ENCODE data around the gene IRF2BP1. TPM values are rescaled to one million over a fixed set of nuclear protein-coding genes. Genes with fewer than 3 reads are reported as not detected.

IRF2BP1 gene
- total and polyA plus RNA-seq, 2 of the 13 experiments (the other 11 are each of a cell fraction or from before 2014, with no cell fraction given) = 4.3 to 14.3 TPM

DNA sequence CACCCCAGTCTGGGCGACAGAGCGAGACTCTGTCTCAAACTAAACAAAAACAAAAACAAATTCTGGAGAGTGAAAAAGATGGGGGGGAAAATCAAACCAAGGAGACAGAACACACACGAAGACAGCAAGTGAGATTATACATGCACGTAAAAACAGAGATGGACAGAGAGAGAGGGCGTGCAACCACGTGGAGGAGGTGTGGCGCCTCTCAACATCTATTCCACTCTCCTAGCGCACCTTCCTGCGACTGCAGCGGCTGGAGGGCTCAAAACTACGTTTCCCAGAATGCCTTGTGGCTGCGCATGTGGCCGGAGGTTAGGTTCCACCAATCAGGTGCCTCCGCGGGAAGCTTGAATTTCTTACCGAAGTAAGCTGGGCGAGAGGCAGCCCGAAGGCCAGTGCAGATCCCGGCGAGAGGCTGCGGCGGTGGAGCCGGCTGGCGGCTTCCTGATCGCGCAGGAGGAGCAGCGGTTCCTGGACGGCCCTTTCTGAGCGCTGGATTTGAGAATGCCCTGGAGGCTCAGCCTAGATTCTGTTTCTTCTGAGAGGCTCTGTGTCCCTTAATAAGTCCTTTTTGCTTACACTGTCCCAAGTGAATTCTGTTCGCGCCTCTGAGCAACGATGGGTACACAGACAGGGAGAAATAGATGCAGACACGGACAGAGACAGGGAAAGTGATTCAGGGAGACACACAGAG lies 41.8 kb upstream of the IRF2BP1 start (continued):
- TF ChIP-seq ZBTB1 (CRISPR knock-in tag; IDR thresholded peaks at IDR 0.05; ENCODE audit: borderline replicate concordance) = no peak
- no peak for TF ChIP-seq ATM (IDR thresholded peaks at IDR 0.05; ENCODE audit: borderline replicate concordance)
- TF ChIP-seq ZNF598 (CRISPR knock-in tag; IDR thresholded peaks at IDR 0.05; ENCODE audit: borderline replicate concordance) = no peak
- TF ChIP-seq PCBP2 (optimal IDR thresholded peaks at IDR 0.05; ENCODE audit: low read depth, low read length, poor library complexity, severe bottlenecking) = no peak
- no peak; the same call in 1 of the 2 replicates for TF ChIP-seq BRF2 (CRISPR knock-in tag; IDR thresholded peaks at IDR 0.05)
- TF ChIP-seq CEBPZ (IDR thresholded peaks at IDR 0.05; ENCODE audit: low read length) = no peak
- no peak for TF ChIP-seq SAFB2 (CRISPR knock-in tag; IDR thresholded peaks at IDR 0.05; ENCODE audit: borderline replicate concordance, low read depth)
- TF ChIP-seq SSRP1 (CRISPR knock-in tag; IDR thresholded peaks at IDR 0.05) = no peak
- TF ChIP-seq, protein P1, sequence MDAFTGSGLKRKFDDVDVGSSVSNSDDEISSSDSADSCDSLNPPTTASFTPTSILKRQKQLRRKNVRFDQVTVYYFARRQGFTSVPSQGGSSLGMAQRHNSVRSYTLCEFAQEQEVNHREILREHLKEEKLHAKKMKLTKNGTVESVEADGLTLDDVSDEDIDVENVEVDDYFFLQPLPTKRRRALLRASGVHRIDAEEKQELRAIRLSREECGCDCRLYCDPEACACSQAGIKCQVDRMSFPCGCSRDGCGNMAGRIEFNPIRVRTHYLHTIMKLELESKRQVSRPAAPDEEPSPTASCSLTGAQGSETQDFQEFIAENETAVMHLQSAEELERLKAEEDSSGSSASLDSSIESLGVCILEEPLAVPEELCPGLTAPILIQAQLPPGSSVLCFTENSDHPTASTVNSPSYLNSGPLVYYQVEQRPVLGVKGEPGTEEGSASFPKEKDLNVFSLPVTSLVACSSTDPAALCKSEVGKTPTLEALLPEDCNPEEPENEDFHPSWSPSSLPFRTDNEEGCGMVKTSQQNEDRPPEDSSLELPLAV (CRISPR knock-in tag; conservative IDR thresholded peaks at IDR 0.05; ENCODE audit: low read depth) = no peak
- peak; percentile 82; the same call in 1 of the 2 replicates for TF ChIP-seq MYC (CRISPR knock-in tag; IDR thresholded peaks at IDR 0.05; ENCODE audit: borderline replicate concordance)
- TF ChIP-seq, protein P2, sequence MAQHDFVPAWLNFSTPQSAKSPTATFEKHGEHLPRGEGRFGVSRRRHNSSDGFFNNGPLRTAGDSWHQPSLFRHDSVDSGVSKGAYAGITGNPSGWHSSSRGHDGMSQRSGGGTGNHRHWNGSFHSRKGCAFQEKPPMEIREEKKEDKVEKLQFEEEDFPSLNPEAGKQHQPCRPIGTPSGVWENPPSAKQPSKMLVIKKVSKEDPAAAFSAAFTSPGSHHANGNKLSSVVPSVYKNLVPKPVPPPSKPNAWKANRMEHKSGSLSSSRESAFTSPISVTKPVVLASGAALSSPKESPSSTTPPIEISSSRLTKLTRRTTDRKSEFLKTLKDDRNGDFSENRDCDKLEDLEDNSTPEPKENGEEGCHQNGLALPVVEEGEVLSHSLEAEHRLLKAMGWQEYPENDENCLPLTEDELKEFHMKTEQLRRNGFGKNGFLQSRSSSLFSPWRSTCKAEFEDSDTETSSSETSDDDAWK (CRISPR knock-in tag; IDR thresholded peaks at IDR 0.05) = no peak
- TF ChIP-seq ZNF556 (CRISPR knock-in tag; IDR thresholded peaks at IDR 0.05; ENCODE audit: borderline replicate concordance) = no peak
- TF ChIP-seq SOX13 (IDR thresholded peaks at IDR 0.05) = no peak
- TF ChIP-seq SOX13 (CRISPR knock-in tag; conservative IDR thresholded peaks at IDR 0.05 in 1 of 2, IDR thresholded peaks at IDR 0.05 in 1 of 2) = no peak; a peak in 1 of 4 replicates
- peak; percentile 74; the same call in 1 of the 2 replicates for TF ChIP-seq HMGXB3 (CRISPR knock-in tag; IDR thresholded peaks at IDR 0.05; ENCODE audit: borderline replicate concordance)
- TF ChIP-seq ZNF331 (CRISPR knock-in tag; IDR thresholded peaks at IDR 0.05) = peak; percentile 37; the same call in 1 of the 2 replicates

All from HepG2 (cell line).